AG04449 (cell line): Measurements from ENCODE around the gene DHX15.

ENCODE experiments used
- CTCF ChIA-PET: fragments of 350-600 bp; formaldehyde crosslinking; extraction: SDS; loops from one replicate; lab custom pipeline; 2021; ENCODE audit warnings: antibody characterized with exemption; lab: Yijun Ruan, JAX
- POLR2A ChIA-PET: fragments of 400-600, 350-600 bp; formaldehyde crosslinking; extraction: SDS; loops from one replicate; lab custom pipeline; 2020; ENCODE audit warnings: antibody characterized with exemption, inconsistent platforms; lab: Yijun Ruan, JAX
- DNase-seq: peaks from one replicate; pipeline ENCODE4 v3.0.0-alpha.2; 2010; ENCODE audit warnings: low read depth, low spot score
- H3K4me3 ChIP-seq: 2 replicates; pipeline ENCODE4 v1.5.1; 2011; ENCODE audit warnings: low read depth, mild to moderate bottlenecking, control low read depth, low read length
- CTCF ChIP-seq: IDR thresholded peaks from one replicate; pipeline ENCODE4 v1.5.1; 2011; ENCODE audit warnings: mild to moderate bottlenecking, moderate library complexity, low read length, control low read depth, inconsistent platforms; ENCODE audit not compliant: insufficient read depth; ENCODE audit errors: missing control alignments

DHX15 gene

DNA sequence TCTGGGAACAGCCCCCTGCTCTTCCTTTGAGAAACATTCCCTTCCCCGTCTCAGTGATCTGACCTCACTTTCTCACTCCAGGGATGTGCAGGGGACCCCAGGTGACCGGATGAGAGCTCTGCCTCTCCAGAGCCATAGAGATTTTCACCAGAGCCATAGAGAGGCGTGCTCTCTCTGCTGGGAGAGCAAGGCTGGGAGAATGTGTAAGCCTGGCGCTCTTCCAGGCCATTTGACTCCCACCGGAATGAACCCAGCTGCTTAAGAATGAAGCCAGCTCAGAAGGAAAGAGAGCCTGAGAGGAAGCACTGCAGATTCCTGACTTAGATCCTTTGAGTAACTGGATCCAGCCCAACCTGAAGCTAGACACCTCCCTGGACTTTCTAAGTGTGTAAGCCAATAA, 106.4 kb downstream of the DHX15 start:
- ChIA-PET POLR2A (interaction anchor here (0.6 kb wide), 2 partner anchors 600 to 682 kb away, joined by 3 read pairs; no protein-coding TSS in a partner anchor), CTCF (interaction anchor here (1.0 to 4.7 kb wide), 3 partner anchors 10 to 61 kb away, joined by 3 to 63 read pairs (median 3); no protein-coding TSS in a partner anchor)
- no peak overlapping the region for H3K4me3 ChIP-seq
- DNase-seq = no peak
- no peak for TF ChIP-seq CTCF
